Endothelial cell of umbilical vein (primary cell): ENCODE results near the gene DUS2. TPM values are rescaled to one million over a fixed set of nuclear protein-coding genes. Genes with fewer than 3 reads are reported as not detected.

Experiments
- BruUV-seq: library from RNA; stranded (reverse); fragments of 400-500 nt; replicated peaks from 2 replicates; lab custom pipeline; 2021; lab: Mats Ljungman, UMichigan
- CTCF ChIA-PET: fragments of 300-600, 350-600 bp; sonication (Branson Sonifier 250); formaldehyde crosslinking; loops from one replicate; lab custom pipeline; 2021; ENCODE audit warnings: antibody characterized with exemption, inconsistent platforms; lab: Charles Lee
- POLR2A ChIA-PET: fragments of 300-600, 350-600 bp; sonication (Branson Sonifier 250); formaldehyde crosslinking; loops from one replicate; lab custom pipeline; 2021; ENCODE audit warnings: antibody characterized with exemption, inconsistent platforms; lab: Charles Lee
- DNase-seq: peaks from one replicate; pipeline ENCODE4 v3.0.0-alpha.2; 2011; ENCODE audit warnings: low read depth, low spot score
- FAIRE-seq: peaks from 2 replicates; lab custom pipeline; 2011; peaks lifted over from hg19 to GRCh38; lab: Jason Lieb, UNC
- H2AFZ ChIP-seq: 2 replicates; pipeline ENCODE4 v1.6.0; 2012; ENCODE audit warnings: low read depth, low read length, control low read depth, inconsistent platforms
- H3K27ac ChIP-seq: 2 replicates; pipeline ENCODE4 v1.5.1; 2011; ENCODE audit warnings: low read depth, mild to moderate bottlenecking, control low read depth, low read length, moderate library complexity; ENCODE audit not compliant: insufficient read depth
- H3K27me3 ChIP-seq, 2 experiments: 2 replicates each; pipeline versions ENCODE4 v1.6.0 to v1.6.1; 2011; ENCODE audit warnings: low read length in 2 of 2, mixed read lengths in 1 of 2; ENCODE audit not compliant: control insufficient read depth in 2 of 2, insufficient read depth in 2 of 2
- H3K36me3 ChIP-seq, 2 experiments: 2 replicates in 1 of 2; 3 replicates in 1 of 2; pipeline ENCODE4 v1.5.1; 2011; ENCODE audit warnings: low read length in 2 of 2, mild to moderate bottlenecking in 1 of 2, moderate library complexity in 1 of 2; ENCODE audit not compliant: control insufficient read depth in 2 of 2, insufficient read depth in 2 of 2; ENCODE audit errors: extremely low read depth in 1 of 2
- H3K4me1 ChIP-seq: 3 replicates; pipeline ENCODE4 v1.5.1; 2011; ENCODE audit warnings: mild to moderate bottlenecking, low read length; ENCODE audit not compliant: control insufficient read depth, insufficient read depth; ENCODE audit errors: extremely low read depth
- H3K4me2 ChIP-seq: 2 replicates; pipeline ENCODE4 v1.6.1; 2011; ENCODE audit warnings: low read length, control low read depth, mixed read lengths; ENCODE audit not compliant: insufficient read depth
- H3K4me3 ChIP-seq, 3 experiments: fragments of 200-600 bp in 1 of 3; sonication (generic), shearing (Covaris generic) in 1 of 3; replicated peaks in 1 of 3; 2 replicates each; pipeline ENCODE4 v1.5.1; 2011 to 2016; ENCODE audit warnings: control low read depth in 3 of 3, low read length in 3 of 3, mild to moderate bottlenecking in 2 of 3, inconsistent platforms in 1 of 3, low read depth in 1 of 3, moderate library complexity in 1 of 3; ENCODE audit not compliant: insufficient read depth in 1 of 3
- H3K79me2 ChIP-seq: 2 replicates; pipeline ENCODE4 v1.6.0; 2012; ENCODE audit warnings: low read length, inconsistent platforms; ENCODE audit not compliant: control insufficient read depth, insufficient read depth
- H3K9ac ChIP-seq: replicated peaks from 2 replicates; pipeline ENCODE3; 2011; ENCODE audit warnings: low read length, control low read depth; ENCODE audit not compliant: insufficient read depth; ENCODE audit errors: extremely low read depth
- H3K9me1 ChIP-seq: replicated peaks from 3 replicates; pipeline ENCODE4 v1.6.0; 2011; ENCODE audit warnings: mild to moderate bottlenecking, low read length; ENCODE audit not compliant: control insufficient read depth, insufficient read depth; ENCODE audit errors: extremely low read depth
- H3K9me3 ChIP-seq: replicated peaks from 2 replicates; pipeline ENCODE4 v1.5.1; 2012; ENCODE audit warnings: low read length, inconsistent platforms; ENCODE audit not compliant: control insufficient read depth, insufficient read depth
- H4K20me1 ChIP-seq: replicated peaks from 2 replicates; pipeline ENCODE3; 2011; ENCODE audit warnings: mild to moderate bottlenecking, low read length; ENCODE audit not compliant: control insufficient read depth, insufficient read depth; ENCODE audit errors: extremely low read depth
- CTCF ChIP-seq, 2 donors: IDR thresholded peaks; 1 replicate in 1 of 2; 2 replicates in 1 of 2; pipeline ENCODE4 v1.5.1; 2011; ENCODE audit warnings: low read length in 2 of 2, mild to moderate bottlenecking in 2 of 2, moderate library complexity in 2 of 2, control low read depth in 1 of 2, inconsistent platforms in 1 of 2, low read depth in 1 of 2; ENCODE audit not compliant: insufficient read depth in 1 of 2; ENCODE audit errors: extremely low read depth in 1 of 2
- EZH2 ChIP-seq: IDR thresholded peaks from 2 replicates; pipeline ENCODE4 v1.6.1; 2012; ENCODE audit warnings: borderline replicate concordance, low read depth, mild to moderate bottlenecking, moderate library complexity, low read length, inconsistent platforms; ENCODE audit not compliant: severe bottlenecking
- FOS ChIP-seq: IDR thresholded peaks from 2 replicates; pipeline ENCODE4 v1.6.1; 2011; ENCODE audit warnings: mild to moderate bottlenecking, low read length, moderate library complexity, borderline replicate concordance; ENCODE audit not compliant: insufficient read depth
- GATA2 ChIP-seq: IDR thresholded peaks from 2 replicates; pipeline ENCODE4 v1.7.0; 2011; ENCODE audit warnings: low read depth, mild to moderate bottlenecking, moderate library complexity, mixed read lengths, low read length; ENCODE audit not compliant: insufficient read length, insufficient read depth
- JUN ChIP-seq: IDR thresholded peaks from 2 replicates; pipeline ENCODE4 v1.6.1; 2011; ENCODE audit warnings: borderline replicate concordance, low read depth; ENCODE audit not compliant: insufficient read length, insufficient read depth
- MAX ChIP-seq: IDR thresholded peaks from 2 replicates; pipeline ENCODE4 v1.6.1; 2011; ENCODE audit not compliant: insufficient read depth, insufficient read length
- MYC ChIP-seq: IDR thresholded peaks from one replicate; pipeline ENCODE4 v1.6.1; 2011; ENCODE audit warnings: mild to moderate bottlenecking, low read depth, low read length
- POLR2AphosphoS5 ChIP-seq: IDR thresholded peaks from 2 replicates; pipeline ENCODE4 v1.6.1; 2012; ENCODE audit warnings: low read depth, mild to moderate bottlenecking, control low read depth, low read length, moderate library complexity; ENCODE audit not compliant: insufficient read depth
- dilution Hi-C: fragments of 300-500 bp; cut with MboI; formaldehyde crosslinking; loops from one replicate; pipeline ENCODE4 v1.15.0; 2019; ENCODE audit warnings: low sequenced_read_pairs; ENCODE audit not compliant: extremely low pct_ligation_motif_present
- intact Hi-C: fragments of 100-400 bp; cut with micrococcal nuclease; formaldehyde crosslinking; loops from one replicate; pipeline ENCODE4 v1.10.0; 2022
- polyA plus RNA-seq, 4 experiments: library from polyadenylated mRNA; depleted of rRNA in 3 of 4; stranded (reverse) in 3 of 4; unstranded in 1 of 4; fragments of >200 nt; gene quantifications; 2 replicates each; pipeline versions ENCODE4 v1.2.1 to v1.2.3, GENCODE V29; 2011 to 2012; ENCODE audit warnings: missing spikeins in 1 of 4
- total RNA-seq: library from RNA; stranded (reverse); gene quantifications from 2 replicates; pipeline ENCODE4 v1.2.3, GENCODE V29; 2021

Gene DUS2
- total and polyA plus RNA-seq, 2 donors (not counting 3 experiments of a cell fraction or from before 2014, with no cell fraction given): 16.4 to 21.7 TPM

- DNase-seq: no peak
- no peak overlapping the region for H3K27ac ChIP-seq
- H3K9ac ChIP-seq: no peak overlapping the region
- no peak for FAIRE-seq
- H3K4me3 ChIP-seq: no peak overlapping the region
- POLR2A ChIA-PET: no interaction called here
- intact Hi-C loops: no loop called here
- no peaks in the 10 kb centered on the region for H3K27me3 ChIP-seq
- TF ChIP-seq JUN: no peak
- no peak for TF ChIP-seq EZH2
- no peak for TF ChIP-seq FOS
- TF ChIP-seq MAX: no peak
- TF ChIP-seq GATA2: no peak
- no peak for TF ChIP-seq CTCF (IDR thresholded peaks at IDR 0.05; ENCODE audit: extremely low read depth in 1 of 2, insufficient read depth in 1 of 2, low read depth in 1 of 2, low read length in 2 of 2)
- no peak for TF ChIP-seq POLR2AphosphoS5
- no peak for TF ChIP-seq MYC
- H3K79me2 ChIP-seq: no peaks in the 10 kb centered on the region
- H3K4me2 ChIP-seq: no peak overlapping the region
- BruUV-seq: no TSS peak
- peaks cover 0 to 16% of the 10 kb centered on the region in 2 experiments for H3K36me3 ChIP-seq
- CTCF ChIA-PET: interaction anchor here (1.4 to 1.6 kb wide), 2 partner anchors 15 to 151 kb away, joined by 3 to 7 read pairs; no protein-coding TSS in a partner anchor
- dilution Hi-C loops: no loop called here
- no peaks in the 10 kb centered on the region for H3K9me1 ChIP-seq
- H4K20me1 ChIP-seq: no peaks in the 10 kb centered on the region
- peaks cover 21% of the 10 kb centered on the region for H3K4me1 ChIP-seq
- no peaks in the 10 kb centered on the region for H3K9me3 ChIP-seq
- H2AFZ ChIP-seq: no peak overlapping the region
Observed at GRCh38 chr16:68079376-68079625, 56.2 kb downstream of the DUS2 start.
